ENCODE measurements around the gene MAP1LC3B. TPM values are rescaled to one million over a fixed set of nuclear protein-coding genes. Genes with fewer than 3 reads are reported as not detected.

The MAP1LC3B gene
- total RNA-seq, 1 donor from 2014 or later: 136 TPM

DNA sequence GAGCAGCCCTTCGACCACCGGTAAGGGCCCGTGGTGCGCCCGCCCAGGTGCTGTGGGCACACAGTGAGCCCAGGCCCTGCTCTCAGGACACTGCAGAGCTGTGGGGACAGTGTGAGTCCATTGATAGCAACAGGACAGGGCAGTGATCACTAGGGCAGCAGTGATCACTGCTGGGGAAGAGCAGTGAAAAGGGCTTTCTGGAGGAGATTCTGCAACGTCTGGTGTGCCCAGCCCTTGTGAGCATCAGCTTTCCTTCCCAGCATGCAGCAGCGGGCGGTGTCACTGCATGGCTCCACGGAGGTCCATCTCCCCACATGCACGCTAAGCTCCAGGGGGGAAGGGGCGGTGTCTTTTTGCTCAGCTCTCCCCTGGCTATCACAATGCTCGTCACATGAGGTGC, 32.1 kb downstream of the MAP1LC3B start:
- H3K27me3 ChIP-seq (ENCODE audit: control insufficient read depth, insufficient read depth, low read length): no peaks in the 10 kb centered on the region
- TF ChIP-seq, protein P1, sequence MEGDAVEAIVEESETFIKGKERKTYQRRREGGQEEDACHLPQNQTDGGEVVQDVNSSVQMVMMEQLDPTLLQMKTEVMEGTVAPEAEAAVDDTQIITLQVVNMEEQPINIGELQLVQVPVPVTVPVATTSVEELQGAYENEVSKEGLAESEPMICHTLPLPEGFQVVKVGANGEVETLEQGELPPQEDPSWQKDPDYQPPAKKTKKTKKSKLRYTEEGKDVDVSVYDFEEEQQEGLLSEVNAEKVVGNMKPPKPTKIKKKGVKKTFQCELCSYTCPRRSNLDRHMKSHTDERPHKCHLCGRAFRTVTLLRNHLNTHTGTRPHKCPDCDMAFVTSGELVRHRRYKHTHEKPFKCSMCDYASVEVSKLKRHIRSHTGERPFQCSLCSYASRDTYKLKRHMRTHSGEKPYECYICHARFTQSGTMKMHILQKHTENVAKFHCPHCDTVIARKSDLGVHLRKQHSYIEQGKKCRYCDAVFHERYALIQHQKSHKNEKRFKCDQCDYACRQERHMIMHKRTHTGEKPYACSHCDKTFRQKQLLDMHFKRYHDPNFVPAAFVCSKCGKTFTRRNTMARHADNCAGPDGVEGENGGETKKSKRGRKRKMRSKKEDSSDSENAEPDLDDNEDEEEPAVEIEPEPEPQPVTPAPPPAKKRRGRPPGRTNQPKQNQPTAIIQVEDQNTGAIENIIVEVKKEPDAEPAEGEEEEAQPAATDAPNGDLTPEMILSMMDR (IDR thresholded peaks at IDR 0.05; ENCODE audit: insufficient read depth, low read length, poor library complexity, severe bottlenecking): no peak
- peaks cover 2% of the 10 kb centered on the region for H3K36me3 ChIP-seq (ENCODE audit: control insufficient read depth, insufficient read depth, low read length)
- no peak overlapping the region for H3K4me3 ChIP-seq (ENCODE audit: low read depth, low read length)
- DNase-seq (ENCODE audit: low read depth): no peak

DNA sequence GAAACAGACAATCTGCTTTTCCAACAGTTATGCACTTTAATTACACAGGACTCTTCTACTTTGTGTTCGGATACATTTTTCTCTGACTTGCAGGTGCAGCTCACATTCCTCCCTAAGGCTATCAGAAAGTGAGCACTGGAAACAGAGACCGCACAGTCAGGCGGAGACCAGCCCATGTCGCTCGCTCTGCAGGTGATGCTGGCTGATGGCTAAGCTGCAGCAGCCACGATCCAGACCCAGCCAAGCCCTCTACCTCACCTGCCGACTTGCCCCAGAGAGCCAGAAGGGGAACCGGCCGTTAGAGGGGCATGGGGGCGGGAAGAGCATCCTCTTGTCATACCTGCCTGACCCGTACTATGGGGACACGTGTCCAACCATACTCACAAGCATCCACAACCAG, 33.8 kb downstream of the MAP1LC3B start:
- DNase-seq (ENCODE audit: low read depth): no peak
- H3K27me3 ChIP-seq (ENCODE audit: control insufficient read depth, insufficient read depth, low read length): no peaks in the 10 kb centered on the region
- no peak overlapping the region for H3K4me3 ChIP-seq (ENCODE audit: low read depth, low read length)
- H3K36me3 ChIP-seq (ENCODE audit: control insufficient read depth, insufficient read depth, low read length): peaks cover 3% of the 10 kb centered on the region
- TF ChIP-seq, protein P1 (IDR thresholded peaks at IDR 0.05; ENCODE audit: insufficient read depth, low read length, poor library complexity, severe bottlenecking): no peak

DNA sequence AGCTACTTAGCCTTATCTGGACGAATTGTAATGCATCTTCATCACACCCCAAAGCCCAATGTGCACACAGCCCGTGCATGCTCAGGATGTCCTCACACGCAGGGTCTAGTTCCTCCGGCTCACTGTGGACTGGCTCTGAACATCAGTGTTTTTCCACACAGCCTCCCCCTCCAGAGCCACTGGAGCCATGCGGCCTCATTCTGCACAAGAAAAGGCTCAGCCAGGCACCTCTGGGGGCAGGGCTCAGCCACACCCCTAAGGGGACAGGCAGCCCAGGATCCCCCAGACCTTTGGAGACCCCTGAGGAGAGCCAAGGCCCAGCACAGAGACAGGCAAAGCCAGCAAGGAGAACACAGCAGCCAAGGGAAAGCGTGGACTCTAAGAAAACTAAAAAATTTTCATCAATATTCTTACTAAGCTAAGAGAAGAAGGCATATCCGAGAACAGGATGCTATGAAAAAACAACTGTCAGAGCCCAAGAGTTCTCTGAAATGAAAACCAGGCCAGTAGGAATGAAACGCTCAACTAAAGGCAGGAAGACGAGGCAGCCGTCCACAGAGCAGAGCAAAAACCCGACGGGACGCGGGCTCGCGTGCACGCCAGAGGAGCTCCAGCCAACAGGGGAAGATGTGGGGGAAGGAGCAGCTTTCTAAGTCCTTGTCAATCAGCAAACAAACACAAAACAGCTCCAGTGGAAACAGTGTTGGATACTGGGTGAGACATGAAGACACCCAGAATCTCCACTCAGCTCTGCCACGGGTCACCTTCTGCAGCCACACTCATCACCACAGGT, 34.5 kb downstream of the MAP1LC3B start:
- TF ChIP-seq, protein P1 (IDR thresholded peaks at IDR 0.05; ENCODE audit: insufficient read depth, low read length, poor library complexity, severe bottlenecking): no peak
- H3K4me3 ChIP-seq (ENCODE audit: low read depth, low read length): no peak overlapping the region
- H3K36me3 ChIP-seq (ENCODE audit: control insufficient read depth, insufficient read depth, low read length): peaks cover 4% of the 10 kb centered on the region
- no peaks in the 10 kb centered on the region for H3K27me3 ChIP-seq (ENCODE audit: control insufficient read depth, insufficient read depth, low read length)
- DNase-seq (ENCODE audit: low read depth): no peak

DNA sequence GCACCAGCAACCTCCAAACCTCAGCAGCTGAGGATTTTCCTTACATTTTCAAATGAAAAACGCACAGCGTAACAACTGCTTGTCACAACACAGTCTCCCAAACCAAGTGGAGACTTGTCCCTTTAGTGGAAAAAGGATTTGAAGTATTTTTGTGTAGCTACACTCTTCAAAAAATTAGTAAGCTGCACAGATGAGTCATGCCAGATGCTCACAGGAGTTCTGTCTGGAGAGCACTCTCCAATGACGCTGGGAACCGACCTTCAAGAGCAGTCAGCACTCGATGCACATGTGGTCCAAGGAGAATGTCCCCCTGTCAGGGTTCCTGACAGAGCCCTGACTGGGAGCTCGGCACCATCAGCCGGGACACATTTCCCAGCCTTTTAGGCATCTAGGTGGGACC, 39.8 kb downstream of the MAP1LC3B start:
- no peaks in the 10 kb centered on the region for H3K27me3 ChIP-seq (ENCODE audit: control insufficient read depth, insufficient read depth, low read length)
- H3K36me3 ChIP-seq (ENCODE audit: control insufficient read depth, insufficient read depth, low read length): peaks cover 4% of the 10 kb centered on the region
- TF ChIP-seq, protein P1 (IDR thresholded peaks at IDR 0.05; ENCODE audit: insufficient read depth, low read length, poor library complexity, severe bottlenecking): no peak
- DNase-seq (ENCODE audit: low read depth): peak; percentile 28
- no peak overlapping the region for H3K4me3 ChIP-seq (ENCODE audit: low read depth, low read length)

DNA sequence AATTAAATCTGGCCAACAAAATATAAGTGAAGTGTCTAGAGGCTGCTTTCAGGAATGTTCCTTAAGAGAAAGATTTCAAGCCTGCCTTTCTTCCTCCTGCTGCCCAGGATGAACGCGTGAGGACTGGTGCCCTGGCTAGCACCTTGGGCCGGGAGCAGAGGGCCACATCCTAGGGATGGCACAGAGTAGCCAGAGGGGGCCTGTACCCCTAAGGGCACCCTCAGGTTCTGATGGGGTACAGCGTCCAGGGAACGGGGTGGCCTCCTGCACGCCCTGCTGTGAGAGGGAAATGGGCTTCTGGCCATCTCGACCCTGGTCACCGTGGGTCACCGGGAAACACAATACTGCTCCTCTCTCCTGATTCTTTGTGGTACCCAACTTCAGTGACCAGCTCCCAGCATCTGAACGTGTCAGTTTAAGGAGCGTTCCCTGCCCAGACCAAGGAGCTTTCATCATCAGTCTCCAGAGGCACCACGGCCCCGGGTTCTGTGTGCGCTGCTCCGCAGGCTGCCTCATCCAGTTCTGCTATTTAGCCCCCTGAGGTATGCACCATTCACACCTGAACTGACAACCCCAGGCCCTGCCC, 40.3 kb downstream of the MAP1LC3B start:
- Histone ChIP-seq H3K27me3 (ENCODE audit: control insufficient read depth, insufficient read depth, low read length) (no peaks in the 10 kb centered on the region), H3K36me3 (ENCODE audit: control insufficient read depth, insufficient read depth, low read length) (peaks cover 4% of the 10 kb centered on the region), H3K4me3 (ENCODE audit: low read depth, low read length) (no peak overlapping the region)
- TF ChIP-seq, protein P1 (IDR thresholded peaks at IDR 0.05; ENCODE audit: insufficient read depth, low read length, poor library complexity, severe bottlenecking): no peak
- DNase-seq (ENCODE audit: low read depth): no peak

All from kidney epithelial cell (primary cell).